Body of pancreas (tissue), 4 donors: ENCODE data around the gene NR1H2. TPM values are rescaled to one million over a fixed set of nuclear protein-coding genes. Genes with fewer than 3 reads are reported as not detected.

Source experiments
- ATAC-seq: fragments of 150-250 bp; one replicate; pipeline ENCODE4 v1.9.1; 2016
- DNase-seq, 4 donors: peaks; one replicate each; pipeline ENCODE4 v3.0.0-alpha.2; 2019
- H3K27ac ChIP-seq, 4 donors: fragments of 200-600 bp; sonication (generic); 1 replicate in 3 of 4; 2 replicates in 1 of 4; pipeline versions ENCODE4 v1.5.1 to v1.6.1; 2016 to 2019; ENCODE audit warnings: mild to moderate bottlenecking in 1 of 4, mixed read lengths in 1 of 4, moderate library complexity in 1 of 4
- H3K27me3 ChIP-seq, 2 donors: fragments of 200-600 bp; sonication (generic); one replicate each; pipeline ENCODE4 v1.6.0; 2016; ENCODE audit warnings: mild to moderate bottlenecking in 1 of 2
- H3K36me3 ChIP-seq, 2 donors: fragments of 200-600 bp; sonication (generic); replicated peaks in 1 of 2; 2 replicates each; pipeline ENCODE4 v1.5.1; 2016; ENCODE audit warnings: low read depth in 2 of 2; ENCODE audit not compliant: insufficient read depth in 1 of 2
- H3K4me1 ChIP-seq: fragments of 200-600 bp; sonication (generic); one replicate; pipeline ENCODE4 v1.6.0; 2016
- H3K4me3 ChIP-seq, 2 donors: fragments of 200-600 bp; sonication (generic); 1 replicate in 1 of 2; 2 replicates in 1 of 2; pipeline ENCODE4 v1.5.1; 2016 to 2019
- H3K9me3 ChIP-seq, 3 donors: fragments of 200-600 bp; sonication (generic); 1 replicate in 2 of 3; 2 replicates in 1 of 3; pipeline ENCODE4 v1.5.1; 2016
- POLR2A ChIP-seq, 3 donors: fragments of 450-650 bp; IDR thresholded peaks; one replicate each; pipeline ENCODE4 v1.6.1; 2016; ENCODE audit warnings: antibody characterized with exemption in 3 of 3, mild to moderate bottlenecking in 2 of 3
- WGBS, 2 donors: methylation state at CpG; one replicate each; pipeline ENCODE4 v1.1.5; 2017; 5-methylcytosine and 5-hydroxymethylcytosine counted together
- intact Hi-C: fragments of 100-400 bp; cut with DNase I; formaldehyde crosslinking; loops from one replicate; pipeline ENCODE4 v1.15.1; 2023
- total RNA-seq, 2 donors: library from RNA; depleted of rRNA; stranded (reverse); fragments of >200 nt; gene quantifications; one replicate each; pipeline ENCODE4 v1.1.0, GENCODE V29; 2016
- TF ChIP-seq, protein P1 (sequence below), 7 experiments: fragments of 450-650 bp in 4 of 7; fragments of 200-600 bp in 3 of 7; sonication (generic) in 3 of 7; IDR thresholded peaks; one replicate each; pipeline ENCODE4 v1.5.1; 2016 to 2019; ENCODE audit warnings: antibody characterized with exemption in 7 of 7

Gene NR1H2
- total RNA-seq, 2 donors from 2014 or later: 43.2 to 50.1 TPM

DNA sequence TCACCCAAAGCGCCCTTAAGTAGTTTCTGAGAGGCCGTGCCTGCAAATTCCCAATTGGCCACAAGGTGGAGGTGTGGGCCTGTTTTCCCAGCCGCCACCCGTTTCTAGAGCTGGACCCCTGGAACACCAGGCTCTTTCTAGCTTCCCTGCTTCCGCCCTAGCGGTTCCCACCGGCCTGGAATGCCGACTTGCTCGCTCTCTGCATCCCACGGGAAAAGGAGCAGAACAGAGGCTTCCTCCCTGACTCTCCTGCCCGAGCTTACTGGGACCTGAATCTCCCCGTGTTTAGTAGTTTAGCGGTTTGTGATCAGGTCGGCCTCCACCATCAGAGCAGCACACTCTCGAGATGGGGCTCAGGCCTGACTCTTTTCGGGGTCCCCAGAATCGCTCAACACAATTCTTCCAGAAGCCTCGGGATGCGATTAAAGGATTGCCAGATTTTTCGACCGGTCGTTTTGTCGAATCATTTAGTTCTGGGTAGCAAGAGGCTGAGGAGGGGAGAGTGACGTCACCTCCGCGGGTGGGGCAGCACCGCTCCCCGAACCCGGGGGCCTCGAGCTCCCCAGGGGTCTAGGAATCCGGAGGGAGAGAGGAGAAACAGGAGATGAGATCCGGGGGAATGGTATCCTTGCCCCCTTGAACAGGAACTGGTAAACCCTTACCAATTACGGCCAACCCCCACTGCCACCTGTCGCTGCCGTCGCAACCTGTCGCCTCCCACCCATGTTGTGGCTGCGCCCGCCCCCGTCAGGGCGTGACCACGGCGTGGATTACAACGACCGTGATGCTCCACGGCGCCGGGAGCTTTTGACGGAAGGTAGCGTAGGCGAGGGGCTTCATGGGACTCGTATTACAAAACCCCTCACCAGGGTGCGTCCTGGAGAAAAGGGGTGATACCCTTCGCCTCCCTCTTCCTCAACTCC is 18.8 kb upstream of the NR1H2 start:
- TF ChIP-seq, protein P1, sequence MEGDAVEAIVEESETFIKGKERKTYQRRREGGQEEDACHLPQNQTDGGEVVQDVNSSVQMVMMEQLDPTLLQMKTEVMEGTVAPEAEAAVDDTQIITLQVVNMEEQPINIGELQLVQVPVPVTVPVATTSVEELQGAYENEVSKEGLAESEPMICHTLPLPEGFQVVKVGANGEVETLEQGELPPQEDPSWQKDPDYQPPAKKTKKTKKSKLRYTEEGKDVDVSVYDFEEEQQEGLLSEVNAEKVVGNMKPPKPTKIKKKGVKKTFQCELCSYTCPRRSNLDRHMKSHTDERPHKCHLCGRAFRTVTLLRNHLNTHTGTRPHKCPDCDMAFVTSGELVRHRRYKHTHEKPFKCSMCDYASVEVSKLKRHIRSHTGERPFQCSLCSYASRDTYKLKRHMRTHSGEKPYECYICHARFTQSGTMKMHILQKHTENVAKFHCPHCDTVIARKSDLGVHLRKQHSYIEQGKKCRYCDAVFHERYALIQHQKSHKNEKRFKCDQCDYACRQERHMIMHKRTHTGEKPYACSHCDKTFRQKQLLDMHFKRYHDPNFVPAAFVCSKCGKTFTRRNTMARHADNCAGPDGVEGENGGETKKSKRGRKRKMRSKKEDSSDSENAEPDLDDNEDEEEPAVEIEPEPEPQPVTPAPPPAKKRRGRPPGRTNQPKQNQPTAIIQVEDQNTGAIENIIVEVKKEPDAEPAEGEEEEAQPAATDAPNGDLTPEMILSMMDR (IDR thresholded peaks at IDR 0.05): peak; percentile 83 to 96 (median 88)
- peak in 2 of 3 donors; percentile 34 to 54 for TF ChIP-seq POLR2A (IDR thresholded peaks at IDR 0.05)
- Histone ChIP-seq H3K36me3 (no peaks in the 10 kb centered on the region), H3K27me3 (no peaks in the 10 kb centered on the region), H3K4me1 (peaks cover 17% of the 10 kb centered on the region), H3K4me3 (peak overlapping the region; percentile 13 to 18), H3K9me3 (no peaks in the 10 kb centered on the region), H3K27ac (peak overlapping the region; percentile 62 to 89 (median 81))
- ATAC-seq: peak; percentile 83
- 10 to 13% methylated on average over 16 to 54 of the region's 54 CpGs for WGBS, 2 donors
- DNase-seq: peak; percentile 78 to 86 (median 81)
- intact Hi-C loops: no loop called here

DNA sequence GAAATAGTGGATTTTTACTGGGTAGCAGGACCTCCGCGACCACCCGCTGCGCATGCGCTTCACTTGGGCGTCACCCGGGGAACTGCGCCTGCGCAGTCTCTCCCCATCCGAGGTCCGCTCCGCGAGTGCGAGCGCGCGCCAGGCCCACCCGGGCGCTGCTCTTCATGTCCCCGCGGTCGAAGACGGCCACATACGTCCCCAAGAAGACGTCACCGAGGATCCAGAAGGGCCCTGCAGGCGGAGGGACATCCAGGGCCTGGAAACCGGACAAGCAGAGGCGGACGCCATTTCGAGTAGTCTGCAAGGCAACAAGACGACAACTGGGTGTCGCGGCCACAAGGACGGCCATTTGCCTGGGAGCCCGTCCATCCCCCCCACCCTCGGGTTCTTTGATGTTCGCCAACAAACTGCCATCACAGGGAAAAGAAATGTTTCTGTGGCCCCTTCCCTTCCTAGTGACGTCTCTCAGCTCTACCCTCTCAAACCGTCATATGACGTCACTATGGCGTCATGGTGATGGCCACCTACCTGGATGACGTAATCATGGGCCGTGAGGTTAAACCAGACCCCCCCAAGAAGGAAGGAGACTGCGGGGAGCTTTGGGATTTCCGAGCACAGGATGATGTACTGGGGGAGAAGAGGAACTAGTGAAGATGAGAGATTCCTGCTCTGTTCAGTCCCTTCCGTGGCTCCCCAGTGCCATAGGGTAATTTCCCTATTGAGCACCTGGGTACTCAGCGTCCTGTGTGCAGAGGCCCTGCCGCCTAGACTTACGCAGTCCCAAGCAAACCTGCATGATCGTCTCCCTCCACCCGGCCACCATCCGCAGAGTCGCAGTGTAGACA is 17.6 kb upstream of the NR1H2 start:
- Histone ChIP-seq H3K4me3 (no peak overlapping the region), H3K36me3 (no peaks in the 10 kb centered on the region), H3K9me3 (no peaks in the 10 kb centered on the region), H3K4me1 (peaks cover 17% of the 10 kb centered on the region), H3K27me3 (no peaks in the 10 kb centered on the region), H3K27ac (peak overlapping the region; percentile 62 to 89 (median 81))
- WGBS, 2 donors: 31 to 70% methylated on average over 20 to 54 of the region's 54 CpGs
- TF ChIP-seq POLR2A (IDR thresholded peaks at IDR 0.05): peak in 2 of 3 donors; percentile 69 to 70
- TF ChIP-seq, protein P1 (IDR thresholded peaks at IDR 0.05): no peak
- peak; percentile 67 to 80 (median 74) for DNase-seq
- peak; percentile 67 for ATAC-seq
- intact Hi-C loops: no loop called here

DNA sequence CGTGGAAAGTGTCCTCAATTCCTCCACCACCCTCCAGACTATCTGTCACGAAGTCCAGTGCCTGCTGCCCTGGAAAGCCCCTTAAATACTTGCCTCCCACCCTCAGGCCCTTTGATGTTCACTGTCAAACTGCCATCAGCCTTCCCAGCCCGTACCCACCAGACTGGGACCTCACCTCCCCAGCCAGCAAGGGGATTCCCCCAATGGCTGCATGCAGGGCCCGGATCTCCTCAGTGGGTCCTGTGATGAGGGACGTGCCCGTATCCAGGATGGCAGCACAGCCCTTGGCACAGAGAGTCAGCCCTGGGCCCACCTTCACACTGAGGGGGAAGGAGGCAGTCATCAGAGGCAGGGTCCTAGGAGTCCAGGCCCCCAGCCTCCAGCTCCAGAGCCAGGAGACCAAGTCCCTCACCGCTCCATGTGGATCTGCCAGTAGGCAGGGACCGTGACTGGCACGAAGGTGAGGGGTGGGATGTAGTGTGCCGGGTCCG is 16.9 kb upstream of the NR1H2 start:
- Histone ChIP-seq H3K36me3 (no peaks in the 10 kb centered on the region), H3K27me3 (no peaks in the 10 kb centered on the region), H3K4me1 (peaks cover 17% of the 10 kb centered on the region), H3K27ac (no peak overlapping the region), H3K4me3 (no peak overlapping the region), H3K9me3 (no peaks in the 10 kb centered on the region)
- DNase-seq: no peak
- intact Hi-C loops: no loop called here
- 86 to 92% methylated on average over 5 to 11 of the region's 11 CpGs for WGBS, 2 donors
- no peak for TF ChIP-seq POLR2A (IDR thresholded peaks at IDR 0.05)
- TF ChIP-seq, protein P1 (IDR thresholded peaks at IDR 0.05): no peak
- no peak for ATAC-seq

DNA sequence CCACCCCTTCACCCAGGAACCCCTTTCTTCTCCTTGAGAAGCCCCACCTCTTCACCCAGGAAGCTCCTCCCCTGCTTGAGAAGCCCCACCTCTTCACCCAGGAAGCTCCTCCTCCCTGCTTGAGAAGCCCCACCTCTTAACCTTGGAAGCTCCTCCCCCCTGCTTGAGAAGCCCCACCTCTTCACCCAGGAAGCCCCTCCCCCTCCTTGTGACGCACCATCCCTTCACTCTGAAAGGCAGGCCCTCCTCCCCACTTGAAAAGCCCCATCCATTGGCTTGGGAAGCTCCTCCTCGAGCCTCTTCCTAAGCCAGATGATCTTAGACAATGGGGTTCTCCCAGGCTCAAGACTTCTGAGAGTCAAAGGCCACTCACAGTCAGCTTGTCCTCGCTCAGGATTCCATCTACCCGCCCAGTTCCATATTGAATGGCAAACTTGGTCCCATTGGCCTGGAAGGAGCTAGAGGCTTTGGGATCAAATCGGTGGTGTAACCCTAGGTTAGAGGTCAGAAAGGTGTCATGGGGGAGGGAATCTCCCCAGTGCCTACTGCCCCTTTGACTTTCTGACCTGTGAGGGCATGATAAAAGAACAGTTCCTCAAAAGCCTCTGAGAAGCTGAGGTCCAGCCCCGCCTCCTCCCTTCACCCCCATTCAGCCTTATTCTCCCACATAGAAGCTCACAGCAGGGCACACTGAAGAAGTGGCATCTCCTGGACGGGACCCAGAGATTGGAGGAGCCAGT is 14.8 kb upstream of the NR1H2 start:
- H3K9me3 ChIP-seq: no peaks in the 10 kb centered on the region
- H3K27ac ChIP-seq: no peak overlapping the region
- no peak for ATAC-seq
- peaks cover 17% of the 10 kb centered on the region for H3K4me1 ChIP-seq
- H3K4me3 ChIP-seq: no peak overlapping the region
- intact Hi-C loops: no loop called here
- 89 to 95% methylated on average over 4 to 7 of the region's 7 CpGs for WGBS, 2 donors
- H3K36me3 ChIP-seq: no peaks in the 10 kb centered on the region
- no peak for TF ChIP-seq POLR2A (IDR thresholded peaks at IDR 0.05)
- TF ChIP-seq, protein P1 (IDR thresholded peaks at IDR 0.05): no peak
- H3K27me3 ChIP-seq: no peaks in the 10 kb centered on the region
- DNase-seq: no peak
